Fibroblast of skin of left biceps (primary cell): ENCODE measurements around the gene NEU1.
"Not testable (repeated sequence)": the region's sequence is repeated elsewhere in the genome, so short reads cannot be mapped to it uniquely, and the experiment has no call there.

Experiments used
- DNase-seq, 2 experiments: peaks; one replicate each; pipeline ENCODE4 v3.0.0-alpha.2; 2013; ENCODE audit warnings: low read depth in 2 of 2

NEU1 gene

GRCh38 chr6:31862344-31863235 lies at the start of gene NEU1:
Gene NEU1, minus strand, starts transcription at chr6:31862821. Its CDS starts 45 bp downstream, at chr6:31862776.
- DNase-seq: peak; percentile 100

DNA sequence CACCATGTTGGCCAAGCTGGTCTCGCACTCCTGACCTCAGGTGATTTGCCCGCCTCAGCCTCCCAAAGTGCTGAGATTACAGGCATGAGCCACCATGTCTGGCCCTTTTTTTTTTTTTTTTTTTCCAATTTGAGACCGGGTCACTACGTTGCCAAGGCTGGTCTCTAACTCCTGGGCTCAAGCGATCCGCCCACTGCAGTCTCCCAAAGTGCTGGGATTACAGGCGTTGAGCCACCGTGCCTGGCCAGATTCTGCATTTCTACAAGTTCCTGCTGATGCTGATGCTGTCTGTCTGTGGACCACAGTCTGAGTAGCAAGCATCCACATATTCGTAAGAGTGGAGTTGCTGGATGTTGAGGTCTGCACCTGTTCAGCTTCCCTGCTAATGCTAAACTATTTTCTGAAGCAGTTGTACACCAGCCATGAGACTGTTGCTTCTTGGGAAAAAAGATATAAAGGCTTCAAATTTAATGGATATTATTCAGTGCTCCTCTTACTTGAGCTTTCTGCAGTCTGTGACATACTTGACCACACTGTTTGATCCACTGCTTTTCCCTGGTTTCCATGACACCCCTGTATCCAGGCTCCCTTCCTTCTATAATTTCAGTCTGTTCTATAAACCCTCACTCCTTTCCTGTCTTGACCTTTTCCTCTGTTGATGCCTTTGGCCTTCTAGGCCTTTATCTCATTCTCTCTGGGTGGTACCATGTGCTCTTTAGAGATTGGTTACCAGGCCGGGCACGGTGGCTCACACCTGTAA lies 49.4 kb upstream of the NEU1 start:
- DNase-seq: no peak

GRCh38 chr6:31909298-31909697 lies 46.7 kb upstream of the NEU1 start:
- DNase-seq: not testable (repeated sequence)

DNA sequence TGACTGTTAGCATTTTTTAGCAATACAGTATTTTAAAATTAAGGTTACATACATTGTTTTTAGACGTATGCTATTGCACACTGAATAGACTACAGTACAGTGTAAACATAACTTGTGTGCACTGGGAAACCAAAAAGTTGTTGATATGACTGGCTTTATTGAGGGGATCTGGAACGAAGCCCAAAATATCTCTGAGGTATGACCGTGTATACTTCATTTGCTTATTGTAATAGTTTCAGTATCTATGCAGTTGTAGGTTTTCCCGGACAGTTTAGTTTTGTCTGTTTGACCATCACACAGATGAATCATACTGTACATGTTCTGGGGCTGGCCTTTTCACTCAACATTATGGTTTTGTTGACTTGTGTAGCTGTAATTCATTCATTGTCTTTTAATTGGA lies 46.2 kb upstream of the NEU1 start:
- DNase-seq: no peak

DNA sequence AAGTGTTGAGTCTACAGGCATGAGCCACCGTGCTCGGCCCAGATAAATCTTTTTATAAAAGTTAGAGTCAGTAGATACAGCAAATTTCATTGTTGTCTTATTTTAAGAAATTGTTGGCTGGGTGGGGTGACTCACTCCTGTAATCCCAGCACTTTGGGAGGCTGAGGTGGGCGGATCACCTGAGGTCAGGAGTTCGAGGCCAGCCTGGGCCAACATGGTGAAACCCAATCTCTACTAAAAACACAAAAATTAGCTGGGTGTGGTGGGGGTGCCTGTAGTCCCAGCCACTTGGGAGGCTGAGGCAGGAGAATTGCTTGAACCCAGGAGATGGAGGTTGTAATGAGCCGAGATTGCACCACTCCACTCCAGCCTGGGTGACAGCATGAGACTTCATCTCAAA lies 45.6 kb upstream of the NEU1 start:
- DNase-seq: not testable (repeated sequence)

DNA sequence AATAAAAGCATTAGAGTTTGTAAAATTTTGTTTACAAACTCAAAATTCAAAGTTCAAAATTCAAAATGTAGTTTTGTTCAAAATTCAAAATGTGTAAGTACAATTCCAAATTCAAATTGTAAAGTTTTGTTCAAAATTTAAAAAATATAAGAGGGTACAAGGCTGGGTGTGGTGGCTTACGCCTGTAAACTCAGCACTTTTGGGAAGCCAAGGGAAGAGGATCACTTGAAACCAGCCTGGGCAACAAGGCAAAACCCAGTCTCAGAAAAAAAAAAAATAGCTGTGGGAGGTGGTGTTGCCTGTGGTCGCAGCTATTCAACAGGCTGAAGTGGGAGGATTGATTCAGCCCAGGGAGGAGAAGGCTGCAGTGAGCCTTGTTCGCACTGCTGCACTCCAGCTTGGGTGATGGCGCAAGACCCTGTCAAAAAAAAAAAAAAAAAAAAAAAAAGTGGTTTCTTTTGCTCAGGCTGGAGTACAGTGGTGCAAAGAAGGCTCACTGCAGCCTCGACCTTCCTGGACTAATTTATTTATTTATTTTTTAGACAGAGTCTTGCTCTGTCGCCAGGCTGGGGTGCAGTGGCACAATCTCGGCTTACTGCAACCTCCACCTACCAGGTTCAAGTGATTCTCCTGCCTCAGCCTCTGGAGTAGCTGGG lies 44.7 kb upstream of the NEU1 start:
- DNase-seq: peak; percentile 55

DNA sequence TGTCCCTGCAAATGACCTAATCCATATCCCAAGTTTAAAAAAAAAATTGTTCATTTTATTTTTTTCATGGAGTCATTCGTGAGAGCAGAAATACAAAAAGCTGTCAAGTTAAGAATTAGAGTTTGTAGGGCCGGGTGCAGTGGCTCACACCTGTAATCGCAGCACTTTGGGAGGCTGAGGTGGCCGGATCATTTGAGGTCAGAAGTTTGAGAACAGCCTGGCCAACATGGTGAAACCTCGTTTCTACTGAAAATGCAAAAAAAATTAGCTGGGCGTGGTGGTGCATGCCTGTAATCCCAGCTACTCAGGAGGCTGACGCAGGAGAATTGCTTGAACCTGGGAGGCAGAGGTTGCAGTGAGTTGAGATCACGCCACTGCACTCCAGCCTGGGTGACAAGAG lies 44.1 kb upstream of the NEU1 start:
- DNase-seq: not testable (repeated sequence)

- DNase-seq: no peak
Measured at GRCh38 chr6:31906122-31906521, 43.5 kb upstream of the NEU1 start.

- DNase-seq: no peak
Measured at GRCh38 chr6:31905041-31905440, 42.4 kb upstream of the NEU1 start.

DNA sequence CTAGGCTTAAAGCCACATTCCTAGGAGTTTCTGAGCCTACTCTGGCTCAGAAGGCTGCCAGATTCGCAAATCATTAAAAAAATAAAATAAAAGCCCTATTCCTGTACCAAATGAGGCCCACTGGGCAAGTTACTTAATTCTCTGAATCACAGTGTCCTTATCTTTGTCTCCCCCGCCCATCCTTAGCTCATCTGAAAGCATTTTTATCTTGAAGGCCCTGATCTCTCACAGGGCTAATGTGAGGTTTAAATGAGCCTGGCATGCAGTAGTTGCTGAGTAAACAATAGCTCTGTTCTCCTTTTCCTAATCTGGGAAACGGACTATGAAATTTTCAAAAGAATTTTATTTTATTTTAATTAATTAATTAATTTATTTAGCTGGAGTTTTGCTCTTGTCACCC lies 41.3 kb upstream of the NEU1 start:
- no peak for DNase-seq

GRCh38 chr6:31901953-31902643 lies 39.5 kb upstream of the NEU1 start, which contains the start of gene ZBTB12:
Gene ZBTB12, minus strand, starts transcription at chr6:31902086. Its CDS starts 781 bp downstream, at chr6:31901305.
- peak; percentile 95 for DNase-seq

DNA sequence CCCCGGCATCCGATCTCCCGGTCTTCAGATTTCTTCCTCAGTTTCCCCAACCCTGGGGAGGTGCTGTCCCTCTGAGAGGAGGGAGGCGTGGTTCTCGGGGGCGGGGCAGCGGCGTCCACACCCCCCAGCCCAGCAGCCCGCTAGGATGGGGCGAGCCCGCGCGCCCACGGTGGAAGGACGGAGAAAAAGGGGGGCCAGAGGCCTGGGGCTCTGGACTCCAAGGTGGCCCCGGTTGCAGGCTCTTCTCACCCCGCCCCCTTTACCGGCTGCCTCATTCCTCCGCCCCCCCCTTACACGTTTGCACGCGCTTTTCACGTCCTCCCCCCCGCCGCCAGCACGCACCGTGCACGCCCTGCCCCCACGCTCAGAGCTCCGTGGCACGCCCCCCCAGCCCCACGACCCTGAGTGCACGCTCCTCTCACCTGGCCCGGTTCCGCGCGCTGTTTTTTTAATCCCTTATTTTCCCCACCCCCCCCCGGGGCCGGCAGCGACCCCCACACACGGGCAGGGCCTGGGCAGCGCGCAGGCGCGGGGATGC lies 38.9 kb upstream of the NEU1 start:
- DNase-seq: no peak

DNA sequence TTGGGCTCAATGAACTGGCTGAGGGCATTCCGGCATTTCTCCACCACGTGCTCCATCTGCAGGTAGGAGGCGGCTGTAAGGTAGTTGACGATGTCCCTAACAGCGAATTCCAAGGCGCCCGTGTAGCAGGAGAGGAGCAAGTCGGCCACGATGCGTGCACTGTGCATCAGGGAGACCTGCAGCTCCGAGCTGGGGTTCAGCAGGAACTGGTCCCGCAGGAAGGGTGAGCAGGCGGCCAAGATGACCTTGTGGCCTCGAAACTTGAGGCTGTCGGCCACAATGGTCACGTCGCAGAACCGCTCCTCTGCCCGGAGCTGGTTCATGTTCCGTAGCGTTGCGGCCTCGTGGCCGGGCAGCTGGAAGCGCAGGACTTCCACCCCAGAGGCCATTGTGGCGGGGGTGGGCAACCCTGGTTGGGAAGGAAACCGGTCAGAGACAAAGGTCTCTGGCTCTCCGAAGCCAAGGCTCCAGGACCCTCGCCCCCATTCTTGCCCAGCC lies 38.3 kb upstream of the NEU1 start:
- DNase-seq: no peak

DNA sequence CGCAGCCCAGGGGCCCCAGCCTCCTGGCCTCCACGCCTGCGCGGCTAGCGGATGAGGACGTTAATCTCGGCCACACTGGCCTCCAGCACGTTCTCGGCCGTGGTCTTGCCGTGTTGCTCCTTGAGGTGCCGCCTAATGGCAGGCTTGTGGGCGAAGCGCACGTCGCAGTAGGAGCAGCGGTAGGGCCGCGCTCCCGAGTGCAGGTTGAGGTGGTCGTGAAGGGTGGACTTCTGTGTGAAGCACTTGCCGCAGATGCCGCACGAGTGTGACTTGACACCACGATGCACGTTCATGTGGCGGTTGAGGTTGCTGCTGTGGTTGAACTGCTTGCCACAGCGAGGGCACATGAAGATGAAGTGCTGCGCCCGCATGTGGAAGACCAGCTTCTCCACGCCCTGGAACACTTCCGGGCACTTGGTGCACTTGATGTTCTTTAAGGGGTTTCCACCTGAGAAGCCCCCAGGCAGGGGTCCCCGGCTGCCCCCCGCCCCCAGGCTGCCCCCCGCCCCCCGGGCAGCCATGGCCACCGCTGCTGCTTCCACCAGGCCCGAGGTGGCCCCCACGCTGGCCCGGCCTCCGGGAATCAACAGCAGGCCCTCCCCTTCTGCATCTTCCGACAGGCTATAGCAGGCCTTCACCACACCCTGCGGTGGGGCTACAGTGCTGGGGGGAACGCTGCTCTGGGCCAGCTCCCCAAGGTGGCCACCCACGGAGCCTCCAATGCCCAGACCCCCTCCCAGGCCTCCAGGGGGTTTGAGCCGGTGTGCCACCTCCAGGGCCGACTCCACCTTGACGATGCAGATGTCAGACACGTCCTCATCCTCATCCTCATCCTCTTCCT lies 37.5 kb upstream of the NEU1 start:
- DNase-seq: no peak

DNA sequence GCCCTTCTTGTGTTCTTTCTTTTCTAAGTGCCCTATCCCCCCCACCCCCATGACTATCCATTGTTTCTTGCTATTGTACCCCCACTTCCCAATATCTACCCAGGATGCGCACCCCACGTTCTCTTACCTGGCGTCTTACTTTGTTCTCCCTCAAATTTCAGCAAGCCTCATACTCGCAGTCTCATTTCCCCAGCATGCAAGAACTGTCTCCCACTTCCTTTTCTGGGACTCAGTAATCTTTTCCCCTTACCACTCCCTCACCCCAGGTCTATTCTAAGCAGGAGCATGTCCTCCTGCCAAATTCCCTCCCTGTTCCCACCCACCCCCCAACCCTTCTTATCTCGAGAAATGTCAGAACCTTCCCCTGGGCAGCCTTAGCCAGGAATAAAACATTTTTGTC lies 36.6 kb upstream of the NEU1 start:
- DNase-seq: no peak

DNA sequence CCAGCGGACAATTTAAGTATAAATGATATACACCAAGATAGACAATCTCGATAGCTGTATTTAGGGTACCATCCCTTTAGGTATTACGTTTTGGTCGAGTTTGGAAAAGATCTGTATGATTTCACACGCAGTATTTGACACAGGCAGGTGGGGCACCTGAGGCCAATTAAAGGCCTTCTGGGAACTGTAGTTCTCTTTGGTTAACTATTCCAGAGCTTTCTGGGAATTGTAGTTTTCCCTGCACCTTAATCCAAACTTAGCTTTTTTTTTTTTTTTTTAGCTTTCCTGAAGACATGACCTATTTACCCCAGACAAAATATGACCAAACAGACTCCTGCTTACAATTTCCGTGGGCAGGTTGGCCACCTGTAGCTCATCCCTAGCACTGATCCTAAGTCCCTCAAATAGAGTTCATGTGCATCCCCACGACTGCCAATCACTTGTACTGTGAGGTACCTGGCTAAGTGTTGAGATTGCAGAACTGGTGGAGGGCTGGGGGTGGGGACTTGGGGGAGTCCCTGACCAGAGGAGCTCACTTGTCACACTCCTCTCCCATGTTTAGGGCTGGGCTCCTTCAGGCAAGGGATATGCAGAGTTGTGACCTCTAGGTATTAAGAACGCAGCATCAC lies 35.9 kb upstream of the NEU1 start:
- no peak for DNase-seq

DNA sequence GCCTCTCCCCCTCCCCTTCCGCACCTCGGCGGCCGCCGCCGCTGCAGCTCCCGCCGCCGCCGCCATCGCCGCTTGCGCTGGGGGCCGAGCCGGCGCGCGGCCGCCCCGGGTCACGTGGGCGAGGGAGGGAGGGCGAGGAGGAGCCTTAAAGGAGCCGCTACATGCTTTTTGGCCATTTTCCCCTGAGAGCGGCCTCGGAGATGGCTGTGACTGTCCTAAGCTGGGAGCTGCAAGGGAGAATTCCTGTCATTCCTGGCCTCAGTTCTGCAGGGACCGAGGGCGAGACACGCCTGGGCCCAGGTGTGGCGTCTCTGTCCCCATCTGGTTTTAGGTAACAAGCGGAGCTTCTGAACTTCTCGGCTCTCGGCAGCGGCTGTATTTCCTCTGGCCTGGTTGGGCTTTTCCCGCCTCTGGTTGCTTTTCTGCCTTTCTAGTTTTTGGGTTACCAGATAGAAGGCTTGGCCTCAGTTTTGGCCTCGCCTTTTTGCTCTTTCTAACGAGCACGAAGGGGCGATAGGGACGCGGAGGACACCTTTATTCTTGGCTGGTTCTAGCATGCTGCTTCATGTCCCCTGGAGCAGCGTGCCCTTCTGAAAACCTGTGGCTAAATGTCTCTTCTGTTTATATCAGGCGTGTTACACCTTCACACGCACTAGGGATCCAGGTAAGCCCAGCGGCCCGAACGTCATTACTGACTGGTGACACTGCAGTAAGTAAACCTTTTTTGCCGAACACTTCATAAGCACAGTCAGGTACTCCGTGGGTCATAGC lies 35.2 kb upstream of the NEU1 start, which contains the start of gene EHMT2:
Gene EHMT2 (minus strand): TSS at position 87 of the 771 bp plus-strand sequence. CDS start 21 bp downstream, at position 66.
- peak in 1 of 2 experiments; percentile 40 for DNase-seq

DNA sequence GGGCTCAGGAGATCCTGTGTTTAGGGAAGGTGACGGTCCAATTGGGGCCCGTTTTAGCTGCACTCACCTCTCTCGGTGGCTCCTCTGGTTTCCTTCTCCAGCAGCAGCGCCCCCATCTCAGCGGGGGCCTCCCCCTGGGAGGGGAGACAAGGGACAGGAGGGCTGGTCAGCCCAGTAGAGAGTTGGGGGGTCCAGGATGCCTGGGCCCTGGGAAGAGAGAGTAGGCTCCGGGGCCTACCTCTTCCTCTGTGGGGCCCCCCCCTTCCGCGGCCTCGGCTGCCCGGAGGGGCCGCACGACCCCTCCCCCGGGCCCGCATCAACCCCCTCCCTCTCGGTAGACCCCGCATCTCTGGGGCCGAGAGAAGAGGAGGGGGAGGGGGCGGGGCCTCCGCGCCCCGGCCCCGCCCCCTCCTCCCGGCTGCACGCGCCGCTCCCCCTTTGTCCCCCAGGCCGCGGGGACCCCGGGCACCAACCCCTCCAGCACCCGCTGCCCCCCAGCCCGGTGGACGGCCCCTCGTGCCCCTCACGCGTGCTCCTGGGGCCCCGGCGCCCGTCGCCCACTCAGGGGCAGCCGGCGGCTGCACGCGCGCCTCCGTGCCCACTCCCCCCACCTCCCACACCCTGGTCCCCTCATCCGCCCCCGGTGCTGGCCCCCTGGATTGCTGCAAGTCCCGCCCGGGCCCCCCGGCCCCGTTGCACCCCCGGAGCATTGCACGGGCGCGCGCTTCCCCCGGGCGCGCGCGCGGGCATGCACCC lies 34.4 kb upstream of the NEU1 start:
- DNase-seq: no peak
